Colonic mucosa (tissue), 4 donors: Measurements from ENCODE around the gene LCN2. TPM values are rescaled to one million over a fixed set of nuclear protein-coding genes. Genes with fewer than 3 reads are reported as not detected.

ENCODE experiments used
- DNase-seq: peaks from one replicate; pipeline ENCODE4 v3.0.0-alpha.2; 2020
- H3K27ac ChIP-seq: fragments of 200-600 bp; one replicate; pipeline ENCODE4 v1.8.0; 2021
- H3K27me3 ChIP-seq: fragments of 200-600 bp; one replicate; pipeline ENCODE4 v1.8.0; 2021
- H3K36me3 ChIP-seq: fragments of 200-600 bp; one replicate; pipeline ENCODE4 v1.8.0; 2021
- H3K4me1 ChIP-seq: fragments of 200-600 bp; one replicate; pipeline ENCODE4 v1.8.0; 2021; ENCODE audit warnings: mild to moderate bottlenecking
- H3K4me3 ChIP-seq: fragments of 200-600 bp; one replicate; pipeline ENCODE4 v1.8.0; 2021
- H3K9ac ChIP-seq, 2 donors: one replicate each; pipeline ENCODE4 v1.7.0; 2013; ENCODE audit warnings: control low read depth in 2 of 2, low read depth in 2 of 2, low read length in 2 of 2
- H3K9me3 ChIP-seq: fragments of 200-600 bp; one replicate; pipeline ENCODE4 v1.8.0; 2021
- intact Hi-C: fragments of 100-400 bp; cut with DNase I; formaldehyde crosslinking; loops from one replicate; pipeline ENCODE4 v1.14.1; 2022
- total RNA-seq, 2 donors: library from RNA; stranded (reverse); fragmentation: NEBNext Ultra II Directional in 1 of 2; extraction: Animal tissue kit (Norgen Biotek cat#: 25700) in 1 of 2; gene quantifications; one replicate each; pipeline ENCODE4 v1.2.1, GENCODE V29; 2021
- TF ChIP-seq, protein P1 (sequence below): fragments of 200-600 bp; IDR thresholded peaks from one replicate; pipeline ENCODE4 v1.8.0; 2022; ENCODE audit warnings: antibody characterized with exemption, mild to moderate bottlenecking
- donor health status: healthy.
- donor health status: DM: no; HTN: no; CAD: no.
- donor health status: DM: no; HTN: no; CAD: no.

LCN2 gene
- total RNA-seq, 2 donors from 2014 or later = 162 to 374 TPM

DNA sequence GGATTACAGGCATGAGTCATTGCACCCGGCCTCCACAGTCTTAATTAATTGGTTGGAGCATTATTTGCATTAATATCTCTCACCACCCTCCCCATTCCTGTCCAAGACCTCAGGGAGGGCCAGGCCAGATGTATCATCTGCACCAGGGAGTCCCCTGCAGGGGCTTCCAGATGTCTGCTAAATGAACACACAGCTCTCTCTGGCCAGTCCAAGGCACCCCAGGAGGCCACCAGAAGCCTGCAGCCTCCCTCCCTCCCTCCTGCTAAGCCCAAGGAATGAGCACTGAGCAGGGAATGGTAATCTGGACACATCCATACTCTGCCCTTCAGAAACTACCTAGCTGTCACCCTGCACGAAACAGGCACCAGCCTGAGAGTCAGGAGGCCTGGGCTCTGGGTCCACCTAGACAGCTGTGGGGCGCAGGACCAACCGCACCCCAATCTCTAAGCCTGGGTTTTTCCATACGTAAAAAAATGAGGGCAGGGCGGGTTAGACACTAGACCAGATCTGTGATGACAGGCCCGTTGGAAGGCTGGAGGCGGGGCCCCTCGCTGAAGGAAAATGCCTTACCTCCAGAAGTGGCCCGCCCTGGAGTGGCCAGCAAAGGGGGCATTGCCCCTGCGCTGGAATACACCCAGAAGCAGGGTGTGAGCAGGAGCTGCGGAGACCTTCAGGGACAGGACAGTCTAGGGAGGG lies 33.8 kb downstream of the LCN2 start:
- peaks cover 13% of the 10 kb centered on the region for H3K36me3 ChIP-seq

DNA sequence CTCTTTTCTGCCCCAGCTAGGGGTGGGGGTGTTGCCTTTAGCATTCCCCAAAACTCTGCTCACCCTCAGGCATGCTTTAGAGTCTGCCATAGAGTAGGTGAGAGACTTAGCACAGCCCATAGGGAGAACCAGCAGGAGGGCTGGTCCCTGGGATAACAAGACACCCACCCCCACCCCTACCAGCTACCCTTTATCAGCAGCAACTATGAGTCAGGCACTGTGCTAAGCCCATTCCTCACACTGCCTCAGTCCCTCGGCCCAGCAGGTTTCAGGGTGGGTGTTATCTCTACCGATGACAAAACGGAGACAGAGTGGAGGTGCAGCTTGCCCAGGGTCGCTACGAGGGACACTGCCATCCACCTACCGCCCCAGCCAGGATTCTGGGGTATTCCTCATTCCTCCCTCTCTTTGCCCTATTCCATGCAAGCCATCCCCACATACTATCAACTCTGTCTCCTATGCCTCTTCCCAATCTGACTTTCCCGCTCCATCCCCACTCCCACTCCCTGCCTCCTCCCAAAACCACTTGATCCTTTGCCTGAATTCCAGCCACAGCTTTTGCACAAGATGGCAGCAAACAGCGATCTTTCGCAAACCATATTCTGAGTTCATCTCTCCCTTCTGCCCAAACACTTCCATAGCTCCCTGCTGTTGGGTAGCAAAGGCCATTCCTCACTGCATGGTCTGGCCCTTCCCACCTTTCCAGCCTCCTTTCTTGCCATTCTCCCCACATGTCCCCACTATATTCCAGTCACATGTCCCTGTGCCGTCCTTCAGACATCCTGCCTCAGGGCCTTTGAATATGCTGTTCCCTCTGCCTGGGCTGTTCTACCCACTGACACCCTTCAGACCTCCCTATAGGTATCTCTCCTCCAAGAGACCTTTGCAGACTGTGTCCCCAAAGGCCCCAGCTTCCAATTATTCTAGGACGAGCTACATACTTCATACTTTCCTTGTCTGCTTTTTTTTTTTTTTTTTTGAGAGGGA lies 37.0 kb downstream of the LCN2 start:
- Histone ChIP-seq H3K36me3 (no peaks in the 10 kb centered on the region), H3K4me3 (no peak overlapping the region), H3K27me3 (no peaks in the 10 kb centered on the region), H3K27ac (no peak overlapping the region), H3K9me3 (no peaks in the 10 kb centered on the region), H3K4me1 (peaks cover 9% of the 10 kb centered on the region), H3K9ac (no peak overlapping the region)
- intact Hi-C loops = loop anchor here (10.0 kb wide), 1 partner anchor 159 kb away; the partner anchor contains the start of gene SLC27A4
- no peak for DNase-seq
- TF ChIP-seq, protein P1, sequence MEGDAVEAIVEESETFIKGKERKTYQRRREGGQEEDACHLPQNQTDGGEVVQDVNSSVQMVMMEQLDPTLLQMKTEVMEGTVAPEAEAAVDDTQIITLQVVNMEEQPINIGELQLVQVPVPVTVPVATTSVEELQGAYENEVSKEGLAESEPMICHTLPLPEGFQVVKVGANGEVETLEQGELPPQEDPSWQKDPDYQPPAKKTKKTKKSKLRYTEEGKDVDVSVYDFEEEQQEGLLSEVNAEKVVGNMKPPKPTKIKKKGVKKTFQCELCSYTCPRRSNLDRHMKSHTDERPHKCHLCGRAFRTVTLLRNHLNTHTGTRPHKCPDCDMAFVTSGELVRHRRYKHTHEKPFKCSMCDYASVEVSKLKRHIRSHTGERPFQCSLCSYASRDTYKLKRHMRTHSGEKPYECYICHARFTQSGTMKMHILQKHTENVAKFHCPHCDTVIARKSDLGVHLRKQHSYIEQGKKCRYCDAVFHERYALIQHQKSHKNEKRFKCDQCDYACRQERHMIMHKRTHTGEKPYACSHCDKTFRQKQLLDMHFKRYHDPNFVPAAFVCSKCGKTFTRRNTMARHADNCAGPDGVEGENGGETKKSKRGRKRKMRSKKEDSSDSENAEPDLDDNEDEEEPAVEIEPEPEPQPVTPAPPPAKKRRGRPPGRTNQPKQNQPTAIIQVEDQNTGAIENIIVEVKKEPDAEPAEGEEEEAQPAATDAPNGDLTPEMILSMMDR = no peak

More for the DNA sequence above, 33.8 kb downstream of the LCN2 start:
- Histone ChIP-seq H3K9ac (no peak overlapping the region), H3K27ac (no peak overlapping the region), H3K9me3 (no peaks in the 10 kb centered on the region), H3K4me1 (no peaks in the 10 kb centered on the region), H3K27me3 (no peaks in the 10 kb centered on the region), H3K4me3 (no peak overlapping the region)
- no peak for DNase-seq
- intact Hi-C loops = loop anchor here (10.0 kb wide), 1 partner anchor 162 kb away; the partner anchor contains the start of gene SLC27A4
- TF ChIP-seq, protein P1 = no peak

DNA sequence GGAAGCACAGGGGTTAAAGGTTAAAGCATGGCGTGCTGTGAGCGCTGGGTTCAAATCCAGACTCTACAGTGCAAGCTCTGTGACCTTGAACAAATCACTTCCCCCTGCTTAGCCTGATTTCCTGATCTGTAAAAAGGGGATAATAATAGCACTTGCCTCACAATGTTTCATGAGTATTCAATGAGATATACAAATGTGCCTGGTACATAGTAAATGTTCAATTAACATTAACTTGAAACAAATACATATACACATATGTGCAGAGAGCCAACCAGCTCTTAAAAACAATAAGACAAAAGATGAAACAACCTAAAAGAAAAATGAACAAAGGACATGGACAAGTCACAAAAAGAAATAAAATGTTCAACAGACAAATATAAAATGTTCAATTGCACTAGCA lies 38.1 kb downstream of the LCN2 start:
- TF ChIP-seq, protein P1 = no peak
- Histone ChIP-seq H3K27me3 (no peaks in the 10 kb centered on the region), H3K27ac (no peak overlapping the region), H3K9me3 (no peaks in the 10 kb centered on the region), H3K9ac (no peak overlapping the region), H3K4me3 (no peak overlapping the region), H3K36me3 (no peaks in the 10 kb centered on the region), H3K4me1 (peaks cover 9% of the 10 kb centered on the region)
- intact Hi-C loops = loop anchor here (10.0 kb wide), 1 partner anchor 157 kb away; the partner anchor contains the start of gene SLC27A4
- no peak for DNase-seq

DNA sequence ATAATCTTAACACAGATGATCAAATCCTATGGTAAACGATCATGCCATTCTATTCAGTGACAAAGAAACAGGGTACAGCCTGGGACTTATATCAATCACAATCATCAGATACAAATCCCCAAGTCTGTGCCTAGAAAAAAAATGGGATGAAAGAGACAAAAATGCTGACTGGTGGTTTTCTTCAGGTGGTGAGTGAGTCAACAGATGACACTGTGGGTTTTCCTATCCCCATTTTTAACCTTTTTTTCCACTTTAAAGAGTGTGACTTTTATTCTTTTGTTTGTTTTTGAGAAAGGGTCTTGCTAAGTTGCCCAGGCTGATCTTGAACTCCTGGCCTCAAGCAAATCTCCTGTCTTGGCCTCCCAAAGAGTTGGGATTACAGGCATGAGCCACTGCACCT lies 39.0 kb downstream of the LCN2 start:
- Histone ChIP-seq H3K4me1 (peaks cover 9% of the 10 kb centered on the region), H3K9me3 (no peaks in the 10 kb centered on the region), H3K27me3 (no peaks in the 10 kb centered on the region), H3K9ac (no peak overlapping the region), H3K4me3 (no peak overlapping the region), H3K36me3 (no peaks in the 10 kb centered on the region), H3K27ac (no peak overlapping the region)
- TF ChIP-seq, protein P1 = no peak
- no peak for DNase-seq
- intact Hi-C loops = loop anchor here (10.0 kb wide), 1 partner anchor 157 kb away; the partner anchor contains the start of gene SLC27A4

DNA sequence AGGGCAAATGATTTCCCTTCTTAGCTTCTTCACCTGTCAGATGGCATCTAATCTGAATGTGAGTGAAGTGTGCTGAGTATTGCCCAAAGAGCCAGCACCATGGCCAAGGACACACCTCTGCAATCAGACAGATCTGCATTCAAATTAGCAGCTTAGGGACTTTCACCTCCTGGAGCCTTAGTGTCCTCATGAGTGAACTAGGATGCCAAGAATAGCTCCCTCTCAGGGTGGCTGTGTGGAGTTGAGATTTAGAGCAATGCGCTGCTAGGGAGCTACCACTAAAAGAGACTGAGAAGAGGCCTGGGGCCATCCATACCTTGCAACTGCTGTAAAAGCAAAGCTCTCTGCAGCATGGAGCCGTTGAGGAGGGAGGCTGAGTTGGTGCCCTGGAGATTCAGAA lies 40.8 kb downstream of the LCN2 start:
- peaks cover 9% of the 10 kb centered on the region for H3K4me1 ChIP-seq
- H3K27me3 ChIP-seq = no peaks in the 10 kb centered on the region
- TF ChIP-seq, protein P1 = no peak
- no peaks in the 10 kb centered on the region for H3K36me3 ChIP-seq
- no peak overlapping the region for H3K4me3 ChIP-seq
- intact Hi-C loops = no loop called here
- no peak for DNase-seq
- no peak overlapping the region for H3K27ac ChIP-seq
- H3K9ac ChIP-seq = no peak overlapping the region
- no peaks in the 10 kb centered on the region for H3K9me3 ChIP-seq
